Measurements from ENCODE around the gene HNRNPUL2. TPM values are rescaled to one million over a fixed set of nuclear protein-coding genes. Genes with fewer than 3 reads are reported as not detected.

HNRNPUL2 gene
- total and polyA plus RNA-seq, 7 donors: 22.9 to 54.3 (median 30.7) TPM

DNA sequence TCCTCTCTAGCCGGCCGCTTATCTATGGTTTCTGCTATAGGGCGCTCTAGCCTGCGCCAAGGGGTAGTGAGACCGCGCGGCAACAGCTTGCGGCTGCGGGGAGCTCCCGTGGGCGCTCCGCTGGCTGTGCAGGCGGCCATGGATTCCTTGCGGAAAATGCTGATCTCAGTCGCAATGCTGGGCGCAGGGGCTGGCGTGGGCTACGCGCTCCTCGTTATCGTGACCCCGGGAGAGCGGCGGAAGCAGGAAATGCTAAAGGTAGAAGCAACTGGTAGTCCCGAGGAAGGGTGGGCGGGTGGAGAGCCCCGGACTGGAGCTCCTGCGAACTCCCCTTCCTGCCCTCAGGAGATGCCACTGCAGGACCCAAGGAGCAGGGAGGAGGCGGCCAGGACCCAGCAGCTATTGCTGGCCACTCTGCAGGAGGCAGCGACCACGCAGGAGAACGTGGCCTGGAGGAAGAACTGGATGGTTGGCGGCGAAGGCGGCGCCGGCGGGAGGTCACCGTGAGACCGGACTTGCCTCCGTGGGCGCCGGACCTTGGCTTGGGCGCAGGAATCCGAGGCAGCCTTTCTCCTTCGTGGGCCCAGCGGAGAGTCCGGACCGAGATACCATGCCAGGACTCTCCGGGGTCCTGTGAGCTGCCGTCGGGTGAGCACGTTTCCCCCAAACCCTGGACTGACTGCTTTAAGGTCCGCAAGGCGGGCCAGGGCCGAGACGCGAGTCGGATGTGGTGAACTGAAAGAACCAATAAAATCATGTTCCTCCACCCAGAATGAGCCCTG, 55.5 kb downstream of the HNRNPUL2 start, which contains the start of the genes LBHD1 and UQCC3:
TSS of gene LBHD1 (minus strand) at position 660 of the 782 bp plus-strand sequence. CDS start 2,236 bp downstream, outside the sequence.
TSS of gene UQCC3 (plus strand) at position 66 of the 782 bp plus-strand sequence. CDS start at position 139, 73 bp downstream.
- 0 to 1% methylated on average over 59 of the region's 59 CpGs for WGBS, 2 donors
- H3K4me1 ChIP-seq: peaks cover 0 to 40% (median 38%) of the 10 kb centered on the region in 4 donors
- peaks cover 0 to 37% (median 5%) of the 10 kb centered on the region in 4 donors for H3K36me3 ChIP-seq
- intact Hi-C loops (cut with DNase I): no loop called here
- peak within 1 kb of the TSS; percentile 82 to 91 (median 88) for H3K27ac ChIP-seq
- no peak for TF ChIP-seq EP300 (IDR thresholded peaks at IDR 0.05)
- peak; percentile 55 to 82 (median 73) for TF ChIP-seq POLR2AphosphoS5 (IDR thresholded peaks at IDR 0.05)
- TF ChIP-seq, protein P1, sequence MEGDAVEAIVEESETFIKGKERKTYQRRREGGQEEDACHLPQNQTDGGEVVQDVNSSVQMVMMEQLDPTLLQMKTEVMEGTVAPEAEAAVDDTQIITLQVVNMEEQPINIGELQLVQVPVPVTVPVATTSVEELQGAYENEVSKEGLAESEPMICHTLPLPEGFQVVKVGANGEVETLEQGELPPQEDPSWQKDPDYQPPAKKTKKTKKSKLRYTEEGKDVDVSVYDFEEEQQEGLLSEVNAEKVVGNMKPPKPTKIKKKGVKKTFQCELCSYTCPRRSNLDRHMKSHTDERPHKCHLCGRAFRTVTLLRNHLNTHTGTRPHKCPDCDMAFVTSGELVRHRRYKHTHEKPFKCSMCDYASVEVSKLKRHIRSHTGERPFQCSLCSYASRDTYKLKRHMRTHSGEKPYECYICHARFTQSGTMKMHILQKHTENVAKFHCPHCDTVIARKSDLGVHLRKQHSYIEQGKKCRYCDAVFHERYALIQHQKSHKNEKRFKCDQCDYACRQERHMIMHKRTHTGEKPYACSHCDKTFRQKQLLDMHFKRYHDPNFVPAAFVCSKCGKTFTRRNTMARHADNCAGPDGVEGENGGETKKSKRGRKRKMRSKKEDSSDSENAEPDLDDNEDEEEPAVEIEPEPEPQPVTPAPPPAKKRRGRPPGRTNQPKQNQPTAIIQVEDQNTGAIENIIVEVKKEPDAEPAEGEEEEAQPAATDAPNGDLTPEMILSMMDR (IDR thresholded peaks at IDR 0.05): no peak
- peak; percentile 48 to 57 for TF ChIP-seq POLR2A (IDR thresholded peaks at IDR 0.05)
- no peaks in the 10 kb centered on the region for H3K27me3 ChIP-seq
- no peaks in the 10 kb centered on the region for H3K9me3 ChIP-seq
- DNase-seq: peak; percentile 91
- H3K4me3 ChIP-seq: peak within 1 kb of the TSS; percentile 57 to 87 (median 74)

DNA sequence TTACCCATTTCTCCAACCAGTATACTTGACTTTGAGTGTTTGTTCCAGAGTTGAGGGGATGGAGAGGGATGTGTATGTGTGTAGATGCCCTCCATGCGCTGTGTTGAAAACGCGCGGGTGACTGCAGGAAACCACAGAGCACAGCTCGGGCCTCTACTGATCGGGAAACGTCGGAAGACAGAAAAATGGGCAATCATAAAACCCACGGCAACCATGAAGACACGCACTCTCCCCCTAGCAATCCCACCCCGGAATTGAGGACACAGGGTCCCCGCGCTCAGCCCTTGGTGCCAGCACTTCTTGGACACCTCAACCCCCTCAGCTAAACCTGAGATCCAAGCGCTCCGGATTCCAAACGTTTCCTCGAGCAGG, 56.0 kb downstream of the HNRNPUL2 start:
- no peaks in the 10 kb centered on the region for H3K27me3 ChIP-seq
- peak overlapping the region; percentile 57 to 87 (median 74) for H3K4me3 ChIP-seq
- H3K4me1 ChIP-seq: peaks cover 0 to 46% (median 44%) of the 10 kb centered on the region in 4 donors
- H3K27ac ChIP-seq: peak overlapping the region; percentile 82 to 91 (median 88)
- H3K9me3 ChIP-seq: no peaks in the 10 kb centered on the region
- H3K36me3 ChIP-seq: peaks cover 0 to 34% (median 2%) of the 10 kb centered on the region in 4 donors
- TF ChIP-seq, protein P1 (IDR thresholded peaks at IDR 0.05): no peak
- TF ChIP-seq POLR2AphosphoS5 (IDR thresholded peaks at IDR 0.05) (no peak), EP300 (IDR thresholded peaks at IDR 0.05) (no peak)
- DNase-seq: no peak
- intact Hi-C loops (cut with DNase I): no loop called here
- 0 to 1% methylated on average over 17 of the region's 17 CpGs for WGBS, 2 donors

DNA sequence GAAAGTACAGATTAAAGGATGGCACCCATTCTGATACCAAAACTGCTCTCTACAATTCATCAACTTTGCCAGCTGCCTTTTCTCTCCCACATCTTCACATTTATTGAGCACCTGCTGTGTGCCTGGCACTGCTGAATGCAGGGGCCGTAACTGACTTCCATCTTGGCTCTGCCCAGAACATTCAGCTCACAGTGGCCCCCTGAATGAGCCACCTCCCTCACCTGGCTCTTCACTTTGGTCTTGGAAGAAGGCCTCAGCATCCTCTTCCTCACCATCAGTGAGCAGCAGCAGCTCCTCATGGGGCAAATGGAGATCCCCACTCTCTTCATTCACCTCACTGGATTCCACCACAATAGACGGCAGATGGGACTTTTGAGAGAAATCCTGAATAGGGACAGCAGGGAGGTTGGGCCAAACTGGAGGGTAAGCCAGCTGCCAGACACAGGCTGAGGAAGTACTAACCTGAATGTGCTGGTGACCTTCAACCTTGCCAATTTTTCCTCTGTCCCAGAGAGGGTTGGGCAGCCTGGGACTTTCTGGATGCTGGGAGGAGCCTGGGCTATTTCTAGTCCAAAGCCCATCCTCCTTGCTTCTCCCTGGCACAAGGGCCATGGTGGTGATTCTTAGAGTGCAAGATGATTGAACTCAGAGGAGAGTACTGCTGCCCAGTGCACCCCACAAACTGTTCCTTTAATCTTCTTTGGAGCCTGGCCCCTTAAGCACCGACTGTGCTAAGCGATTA, 57.7 kb downstream of the HNRNPUL2 start:
- intact Hi-C loops (cut with DNase I): loop anchor here (5.0 kb wide), 2 partner anchors 38 to 57 kb away; partner anchors contain the start of genes BSCL2, EML3, GNG3 and ROM1
- WGBS, 2 donors: 54 to 77% methylated on average over 4 of the region's 4 CpGs
- no peak for DNase-seq
- H3K27ac ChIP-seq: no peak overlapping the region
- H3K9me3 ChIP-seq: no peaks in the 10 kb centered on the region
- peaks cover 0 to 22% (median 0%) of the 10 kb centered on the region in 4 donors for H3K36me3 ChIP-seq
- H3K4me3 ChIP-seq: no peak overlapping the region
- peaks cover 0 to 52% (median 49%) of the 10 kb centered on the region in 4 donors for H3K4me1 ChIP-seq
- H3K27me3 ChIP-seq: no peaks in the 10 kb centered on the region
- TF ChIP-seq, protein P1 (IDR thresholded peaks at IDR 0.05): no peak
- TF ChIP-seq EP300 (IDR thresholded peaks at IDR 0.05) (no peak), POLR2AphosphoS5 (IDR thresholded peaks at IDR 0.05) (no peak), POLR2A (IDR thresholded peaks at IDR 0.05) (no peak)

DNA sequence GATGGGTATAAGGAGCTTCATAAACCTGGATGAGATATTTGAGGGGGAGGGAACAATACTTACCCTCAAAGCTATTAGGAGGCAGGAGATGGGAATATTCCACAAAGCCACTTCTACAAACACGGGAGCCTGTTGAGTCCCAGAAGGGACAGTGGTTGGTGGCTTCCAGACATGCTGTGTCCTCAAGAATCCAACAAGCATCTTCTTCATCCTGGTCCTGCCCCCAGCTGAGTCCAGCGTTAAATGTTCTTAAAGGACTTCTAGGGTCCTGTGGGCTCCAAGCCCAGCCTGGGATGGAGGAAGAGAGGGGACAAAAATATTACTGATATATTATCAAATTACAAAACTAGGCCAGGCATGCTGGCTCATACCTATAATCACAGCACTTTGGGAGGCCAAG, 59.8 kb downstream of the HNRNPUL2 start:
- Histone ChIP-seq H3K27ac (peak overlapping the region in 2 of 4 donors; percentile 39 to 97), H3K27me3 (no peaks in the 10 kb centered on the region), H3K4me1 (peaks cover 0 to 53% (median 48%) of the 10 kb centered on the region in 4 donors), H3K36me3 (peaks cover 0 to 22% (median 7%) of the 10 kb centered on the region in 4 donors), H3K9me3 (no peaks in the 10 kb centered on the region), H3K4me3 (no peak overlapping the region)
- TF ChIP-seq POLR2A (IDR thresholded peaks at IDR 0.05) (no peak), EP300 (IDR thresholded peaks at IDR 0.05) (no peak), POLR2AphosphoS5 (IDR thresholded peaks at IDR 0.05) (no peak)
- TF ChIP-seq, protein P1 (IDR thresholded peaks at IDR 0.05): no peak
- DNase-seq: no peak
- intact Hi-C loops (cut with DNase I): loop anchor here (5.0 kb wide), 2 partner anchors 40 to 55 kb away; partner anchors contain the start of genes BSCL2, EML3, GNG3 and ROM1
- WGBS, 2 donors: 72 to 80% methylated on average over 2 of the region's 2 CpGs
